Stimulated activated CD4-positive, alpha-beta T cell treated with anti-CD3 and anti-CD28 coated beads, Interleukin-2, amount 100 ng/mL, for 48 hours (primary cell): Measurements from ENCODE around the gene AGPAT2.

ENCODE experiments used
- DNase-seq, 2 donors: peaks; one replicate each; pipeline ENCODE4 v3.0.0-alpha.2; 2020

The AGPAT2 gene

GRCh38 chr9:136686534-136686793 lies 793 bp downstream of the AGPAT2 start:
- no peak for DNase-seq

- DNase-seq = no peak
These were observed 1.3 kb downstream of the AGPAT2 start for GRCh38 chr9:136685790-136686533.

DNA sequence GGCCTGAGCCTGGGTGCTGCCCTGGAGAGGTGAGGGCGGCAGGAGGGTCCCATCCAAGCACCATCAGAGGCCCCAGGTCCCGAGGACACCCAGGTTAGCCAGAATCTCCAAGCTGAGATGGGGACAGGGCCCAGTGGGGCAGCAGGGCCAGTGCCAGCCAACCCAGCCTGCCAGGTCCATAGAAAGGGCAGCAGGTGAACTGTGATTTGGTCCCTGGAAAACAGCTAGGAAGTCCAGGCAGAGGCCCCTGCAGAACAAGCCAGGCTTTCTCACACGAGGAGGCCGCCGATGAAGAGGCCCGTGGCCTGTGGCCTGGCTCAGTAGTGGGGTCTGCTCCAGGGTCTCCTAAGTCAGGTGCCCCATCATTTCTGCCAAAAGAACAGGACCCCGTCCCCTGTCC lies 2.0 kb downstream of the AGPAT2 start:
- no peak for DNase-seq

GRCh38 chr9:136684799-136685198 lies 2.5 kb downstream of the AGPAT2 start:
- no peak for DNase-seq

DNA sequence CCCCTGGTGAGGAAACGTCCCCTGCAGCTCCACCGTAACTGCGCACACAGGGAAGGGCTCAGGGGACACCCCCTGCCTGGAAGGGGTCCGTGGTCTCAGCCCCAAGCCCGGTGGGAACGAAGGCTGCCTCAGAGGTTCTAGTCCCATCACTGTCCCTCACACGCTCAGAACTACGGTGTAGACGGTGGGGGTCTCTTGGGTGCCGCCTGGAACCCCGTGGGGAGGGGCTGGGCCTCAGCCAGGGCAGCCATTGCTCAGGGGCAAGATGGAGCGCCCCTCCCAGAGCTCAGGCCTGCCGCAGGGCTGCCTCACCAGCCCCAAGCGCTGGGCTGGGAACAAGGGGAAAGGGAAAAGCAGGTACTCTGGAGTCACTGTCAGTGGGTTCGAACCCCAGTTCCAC lies 2.9 kb downstream of the AGPAT2 start:
- no peak for DNase-seq

DNA sequence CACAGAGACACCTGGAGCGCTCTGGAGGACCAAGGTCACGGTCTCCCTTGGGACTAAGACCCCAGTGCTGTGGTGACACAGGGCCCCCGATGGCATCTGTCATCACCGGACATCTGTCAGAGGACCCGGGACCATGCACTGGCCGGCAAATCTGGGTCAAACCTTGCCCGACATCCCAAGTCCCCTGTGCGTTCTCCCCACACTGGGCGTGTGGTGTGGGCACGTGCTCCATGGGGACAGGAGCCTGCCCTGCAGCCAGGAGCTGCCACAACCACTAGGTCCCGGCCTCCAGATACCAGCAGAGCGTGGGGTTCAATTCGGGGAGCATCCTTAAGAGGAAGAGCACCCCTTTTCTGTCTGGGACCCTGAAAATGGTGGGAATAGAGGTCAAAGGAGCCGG lies 3.5 kb downstream of the AGPAT2 start:
- no peak for DNase-seq

DNA sequence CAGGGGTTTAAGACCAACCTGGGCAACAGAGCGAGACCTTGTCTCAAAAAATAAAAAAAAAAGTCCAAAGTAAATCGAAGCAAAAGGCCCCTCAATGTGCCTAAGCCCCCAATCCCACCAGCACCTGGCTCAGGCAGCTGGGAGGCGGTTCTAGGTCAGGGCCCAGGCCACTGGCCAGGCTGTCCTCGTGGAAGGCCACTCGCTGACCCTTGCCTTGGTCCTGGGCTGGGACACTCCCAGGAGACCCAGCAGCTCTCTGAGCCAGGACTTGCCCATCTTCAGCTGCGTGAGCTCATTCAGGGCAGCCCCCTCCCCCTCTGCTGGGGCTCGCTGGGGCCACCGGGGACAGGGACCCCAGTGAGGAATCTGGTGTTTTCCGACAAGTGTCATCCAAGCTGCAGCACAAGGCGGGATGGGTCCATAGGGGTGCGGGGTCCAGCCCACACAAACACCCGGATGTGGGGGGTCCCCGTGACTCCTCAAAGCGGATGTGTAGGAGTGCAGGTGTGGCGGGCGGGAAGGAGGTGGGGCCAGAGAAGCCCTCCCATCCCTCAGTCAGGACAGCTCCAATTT lies 4.0 kb downstream of the AGPAT2 start:
- DNase-seq = no peak

DNA sequence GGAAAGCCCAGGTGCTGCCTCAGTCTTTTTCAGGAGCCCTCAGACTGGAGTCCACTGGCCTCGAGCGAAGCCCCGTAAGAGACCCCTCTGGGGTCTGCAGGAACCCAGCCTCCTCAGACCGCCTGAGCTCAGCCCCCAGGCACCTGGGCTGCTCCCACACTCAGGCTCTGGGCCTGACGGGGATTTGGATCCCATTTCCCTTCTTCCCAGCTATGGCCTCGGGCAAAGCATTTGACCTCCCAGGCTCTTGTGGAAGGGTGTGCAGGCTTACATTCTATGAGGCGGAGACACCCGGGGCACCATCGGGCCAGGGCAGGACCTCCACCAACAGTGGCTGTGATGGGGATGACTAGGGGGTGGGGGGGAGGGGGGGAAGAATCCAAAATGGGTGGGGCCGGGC lies 4.5 kb downstream of the AGPAT2 start:
- DNase-seq = no peak

DNA sequence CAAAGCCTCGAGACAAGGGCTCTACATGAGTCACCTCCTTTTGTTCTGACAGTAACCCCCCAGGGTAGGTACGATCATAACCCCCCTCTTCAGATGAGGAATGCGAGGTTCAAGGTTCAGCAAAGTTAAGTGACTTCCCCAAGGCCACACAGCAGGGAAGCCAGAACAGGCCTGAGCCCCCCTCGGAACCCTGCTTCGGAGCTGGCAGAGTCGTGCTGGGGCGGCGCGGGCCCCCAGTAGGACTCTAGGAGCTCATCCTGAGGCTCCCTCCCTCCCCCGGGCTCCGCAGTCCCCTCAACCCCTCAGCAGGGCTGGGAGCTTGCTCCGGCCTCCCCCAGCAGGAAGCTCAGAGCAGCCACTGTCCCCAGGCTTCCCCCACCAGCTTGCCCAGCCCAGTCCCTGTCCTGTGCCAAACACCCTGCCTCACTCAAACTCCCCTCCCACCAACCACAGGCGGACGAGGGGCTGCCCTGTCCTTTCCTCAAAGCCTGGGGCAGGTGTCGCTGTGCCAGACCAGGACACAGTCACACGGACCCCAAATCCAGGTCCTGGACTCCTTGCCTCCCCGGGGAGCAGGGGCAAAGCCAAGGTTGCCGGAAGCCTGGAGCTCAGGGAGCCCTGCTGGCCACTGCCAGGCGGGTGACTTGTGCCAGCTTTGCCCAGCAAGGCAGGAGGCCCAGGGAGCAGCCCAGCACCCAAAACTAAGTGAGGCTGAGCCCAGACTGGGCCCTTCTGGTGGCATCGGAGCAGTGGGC lies 5.1 kb downstream of the AGPAT2 start:
- DNase-seq = no peak

- no peak for DNase-seq
These were observed 6.2 kb downstream of the AGPAT2 start for GRCh38 chr9:136681029-136681428.

DNA sequence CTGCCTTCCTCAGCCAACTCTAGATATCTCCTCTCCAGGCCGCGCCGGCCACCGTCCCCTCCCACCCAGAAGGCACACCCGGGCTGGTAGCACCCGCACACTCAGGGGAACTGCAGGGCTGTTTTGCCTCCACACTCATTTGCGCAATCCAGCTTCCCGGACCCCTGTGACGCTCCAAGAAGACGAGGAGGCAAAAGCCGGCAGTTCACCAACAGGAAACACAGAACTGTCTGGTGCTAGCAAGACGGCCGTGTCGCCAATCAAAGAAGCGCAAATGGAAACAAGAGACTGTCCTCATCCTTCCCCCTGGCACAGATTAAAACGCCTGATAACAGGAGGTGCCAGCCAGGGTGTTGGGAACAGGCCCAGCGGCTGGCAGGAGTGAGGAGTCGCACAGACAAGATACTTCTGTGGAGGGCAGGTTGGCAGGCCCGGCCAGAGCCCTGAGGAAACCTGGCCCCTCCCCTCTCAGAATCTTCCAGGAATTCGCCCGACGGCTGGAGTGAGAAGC lies 7.8 kb downstream of the AGPAT2 start:
- no peak for DNase-seq

DNA sequence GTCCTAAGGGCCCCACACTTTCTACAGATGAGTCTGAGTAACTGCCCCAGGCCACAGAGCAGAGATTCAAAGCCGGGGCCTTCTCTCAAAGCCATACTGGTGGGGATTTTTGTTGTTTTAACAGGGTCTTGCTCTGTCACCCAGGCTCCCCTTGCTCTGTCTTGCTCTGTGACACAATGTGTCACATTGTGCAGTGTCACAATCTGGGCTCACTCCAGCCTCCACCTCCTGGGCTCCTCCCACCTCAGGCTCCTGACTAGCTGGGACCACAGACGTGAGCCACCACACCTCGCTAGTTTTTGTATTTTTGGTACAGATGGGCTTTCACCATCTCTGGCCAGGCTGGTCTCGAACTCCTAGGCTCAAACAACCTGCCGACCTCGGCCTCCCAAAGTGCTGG lies 8.6 kb downstream of the AGPAT2 start:
- DNase-seq = no peak

DNA sequence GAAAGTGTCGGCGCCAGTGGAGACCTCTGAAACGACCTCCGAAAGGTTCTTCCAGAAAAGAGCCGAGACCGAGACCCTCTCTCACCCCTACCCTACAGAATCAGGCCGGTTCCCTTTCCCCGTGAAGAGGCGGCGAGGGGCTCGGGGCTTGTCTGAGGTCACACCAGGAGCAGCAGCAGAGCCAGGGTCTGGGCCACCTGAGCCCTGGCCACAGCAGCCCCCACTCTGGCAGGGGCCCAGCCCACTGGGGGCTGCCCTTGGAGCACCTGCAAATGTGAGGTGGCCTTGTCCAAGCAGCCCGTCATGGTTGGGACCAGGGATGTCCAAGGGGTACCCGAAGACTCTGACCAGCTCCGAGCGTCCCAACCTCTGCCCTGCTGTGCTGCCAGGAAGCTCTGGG lies 9.2 kb downstream of the AGPAT2 start:
- no peak for DNase-seq

DNA sequence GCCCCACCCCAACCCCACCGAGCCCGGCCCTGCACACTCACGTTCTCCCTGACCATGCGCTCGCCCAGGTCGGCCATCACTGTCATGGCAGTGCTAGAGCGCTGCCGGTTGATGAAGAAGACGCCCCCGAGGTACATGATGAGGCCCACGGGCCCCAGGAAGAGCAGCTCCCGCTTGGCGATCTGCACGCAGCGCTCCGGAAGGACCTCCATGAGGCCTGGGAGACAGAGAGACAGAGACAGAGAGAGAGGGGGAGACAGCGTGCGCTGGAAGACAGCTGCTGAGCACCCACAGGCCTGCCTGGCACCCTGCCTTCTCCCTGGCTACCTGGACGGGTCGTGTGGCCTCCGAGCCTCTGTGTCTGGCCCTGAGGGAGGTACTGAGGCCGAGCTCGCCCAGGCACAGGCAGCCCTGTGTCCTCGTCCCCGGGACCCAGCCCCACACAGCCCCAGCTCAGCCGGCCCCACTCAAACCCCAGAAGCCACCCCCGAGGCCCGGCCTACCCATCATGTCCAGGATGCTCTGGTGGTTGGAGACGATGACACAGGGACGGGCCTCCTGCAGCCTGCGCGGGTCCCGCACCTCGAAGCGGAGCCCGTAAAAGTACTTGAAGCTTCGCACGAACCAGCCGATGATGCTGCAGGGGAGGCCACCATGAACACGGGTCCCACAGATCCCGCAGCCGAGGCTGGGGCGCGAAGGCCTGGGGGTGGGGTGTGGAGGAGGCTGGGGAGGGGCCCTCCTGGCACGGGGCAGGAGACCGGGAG lies 10.2 kb downstream of the AGPAT2 start:
- DNase-seq = no peak

GRCh38 chr9:136676297-136676794 lies 10.9 kb downstream of the AGPAT2 start:
- no peak for DNase-seq

GRCh38 chr9:136675477-136676296 lies 11.6 kb downstream of the AGPAT2 start:
- no peak for DNase-seq

DNA sequence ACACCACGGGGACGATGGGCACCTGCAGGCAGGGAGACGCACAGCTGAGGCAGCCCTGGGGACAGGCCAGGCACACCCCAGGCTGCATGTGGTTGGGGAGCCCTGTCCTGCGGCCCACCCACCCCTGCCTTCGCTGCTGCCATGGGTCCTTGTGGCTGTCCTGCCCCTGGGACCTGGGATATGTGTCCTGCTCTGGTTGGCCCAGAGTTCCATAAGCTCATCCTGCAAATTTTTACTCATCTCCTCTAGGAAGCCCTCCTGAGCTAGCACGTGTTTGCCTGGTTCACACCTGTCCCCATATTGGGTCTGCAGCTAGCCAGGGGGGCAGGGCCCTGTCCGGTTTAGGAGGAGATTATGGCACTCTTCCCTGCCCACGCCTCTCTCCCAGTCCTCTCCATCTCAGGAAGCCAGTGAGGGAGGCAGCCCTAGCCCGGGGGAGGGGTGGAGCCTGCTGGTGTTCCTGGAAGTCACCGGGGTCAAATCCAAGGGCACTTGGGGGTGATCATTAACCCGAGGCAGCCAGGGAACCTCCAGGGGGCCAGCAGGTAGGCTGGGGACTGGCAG lies 12.4 kb downstream of the AGPAT2 start:
- no peak for DNase-seq

GRCh38 chr9:136673975-136674785 lies 13.1 kb downstream of the AGPAT2 start:
- no peak for DNase-seq

DNA sequence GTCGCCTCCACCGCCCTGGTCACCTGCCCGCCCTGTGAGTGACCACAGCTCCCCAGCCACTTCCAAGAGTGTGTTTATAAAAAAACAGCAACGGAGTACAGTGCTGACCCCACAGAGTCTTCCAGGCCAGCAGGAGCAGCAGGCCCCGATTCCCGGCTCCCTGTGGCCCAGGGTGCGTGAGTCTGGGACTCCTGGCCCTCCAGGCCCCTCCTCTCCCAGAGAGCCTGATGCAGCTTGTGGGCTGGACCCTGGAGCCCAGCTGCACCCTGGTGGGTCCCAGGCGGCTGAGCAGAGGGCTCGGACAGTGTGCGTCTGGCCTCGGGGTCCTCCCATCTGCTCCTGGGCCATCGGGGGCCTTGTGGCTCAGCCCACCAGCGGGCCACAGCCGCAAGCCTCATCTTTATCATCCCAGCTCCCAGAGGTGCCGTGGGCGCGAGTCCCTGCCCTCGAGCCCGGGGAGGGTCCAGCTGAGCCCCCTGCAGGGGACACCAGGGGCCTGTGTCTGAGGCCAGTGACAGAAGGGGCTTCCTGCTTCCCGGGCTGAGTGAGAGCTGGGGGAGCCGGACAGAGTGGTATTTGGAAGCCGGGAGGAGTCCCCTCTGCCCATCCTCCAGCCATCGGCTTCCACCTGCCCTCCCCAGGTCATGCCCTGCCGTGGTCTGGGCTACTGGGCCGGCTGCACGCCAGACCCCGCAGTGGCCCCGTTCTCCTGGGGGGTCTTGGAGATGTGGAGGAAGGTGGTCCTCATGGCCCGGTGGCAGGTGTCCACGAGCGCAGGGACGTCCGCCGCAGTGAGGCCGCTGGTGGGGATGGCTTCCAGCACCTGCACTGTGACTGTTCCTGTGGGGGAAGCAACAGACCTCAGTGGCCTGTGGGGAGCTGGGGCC lies 13.9 kb downstream of the AGPAT2 start:
- DNase-seq = no peak
